Mesothelial cell of epicardium (in vitro differentiated cells): ENCODE data around the gene DDX23. TPM values are rescaled to one million over a fixed set of nuclear protein-coding genes. Genes with fewer than 3 reads are reported as not detected.

Experiments used
- DNase-seq, 2 experiments: peaks; one replicate each; pipeline ENCODE4 v3.0.0; 2021; ENCODE audit warnings: low spot score in 2 of 2; ENCODE audit not compliant: unreplicated experiment in 2 of 2
- H3K27ac Mint-ChIP-seq: 2 replicates; pipeline ENCODE4 v1.8.0; 2021; ENCODE audit warnings: mixed read lengths
- H3K27me3 Mint-ChIP-seq: 2 replicates; pipeline ENCODE4 v1.8.0; 2021; ENCODE audit warnings: low read depth, mixed read lengths
- H3K36me3 Mint-ChIP-seq: 2 replicates; pipeline ENCODE4 v1.8.0; 2021; ENCODE audit warnings: mixed read lengths
- H3K4me1 Mint-ChIP-seq: 2 replicates; pipeline ENCODE4 v1.8.0; 2021; ENCODE audit warnings: mixed read lengths
- H3K4me3 Mint-ChIP-seq: 2 replicates; pipeline ENCODE4 v1.8.0; 2021; ENCODE audit warnings: mild to moderate bottlenecking, moderate library complexity, mixed read lengths
- H3K9me3 Mint-ChIP-seq: 2 replicates; pipeline ENCODE4 v1.8.0; 2021; ENCODE audit warnings: mixed read lengths
- CTCF ChIP-seq: fragments of 200-600 bp; sonication (generic); IDR thresholded peaks from one replicate; pipeline ENCODE4 v1.5.0; 2021; ENCODE audit warnings: antibody characterized with exemption; ENCODE audit not compliant: unreplicated experiment
- total RNA-seq: library from RNA; stranded (reverse); gene quantifications from 3 replicates; pipeline ENCODE4 v1.2.1, GENCODE V29; 2021

Gene DDX23
- total RNA-seq, 1 donor from 2014 or later, result 106 TPM

- Mint-ChIP-seq H3K36me3 (peaks cover 12% of the 10 kb centered on the region), H3K9me3 (no peaks in the 10 kb centered on the region), H3K4me3 (peak overlapping the region; percentile 85), H3K27me3 (no peaks in the 10 kb centered on the region), H3K27ac (peak overlapping the region; percentile 82), H3K4me1 (peaks cover 46% of the 10 kb centered on the region)
- no peak for TF ChIP-seq CTCF
- no peak for DNase-seq
Observed at GRCh38 chr12:48819986-48820725, 31.8 kb downstream of the DDX23 start.

- Mint-ChIP-seq H3K4me3 (peak overlapping the region; percentile 85), H3K27me3 (no peaks in the 10 kb centered on the region), H3K4me1 (peaks cover 47% of the 10 kb centered on the region), H3K9me3 (no peaks in the 10 kb centered on the region), H3K36me3 (peaks cover 3% of the 10 kb centered on the region), H3K27ac (peak overlapping the region; percentile 79)
- no peak for DNase-seq
- TF ChIP-seq CTCF, result no peak
Observed at GRCh38 chr12:48818831-48819590, 33.0 kb downstream of the DDX23 start.

GRCh38 chr12:48817873-48818830 is 33.8 kb downstream of the DDX23 start, which contains the start of gene CACNB3:
TSS of gene CACNB3 (plus strand) at chr12:48818496. CDS start at chr12:48818930, 434 bp downstream.
- Mint-ChIP-seq H3K9me3 (no peaks in the 10 kb centered on the region), H3K27me3 (no peaks in the 10 kb centered on the region), H3K27ac (peak within 1 kb of the TSS; percentile 95), H3K36me3 (no peaks in the 10 kb centered on the region), H3K4me1 (peaks cover 54% of the 10 kb centered on the region), H3K4me3 (peak within 1 kb of the TSS; percentile 85)
- no peak for TF ChIP-seq CTCF
- DNase-seq, result peak; percentile 72 to 82

- no peak for TF ChIP-seq CTCF
- H3K9me3 Mint-ChIP-seq, result no peaks in the 10 kb centered on the region
Observed at GRCh38 chr12:48816143-48816854, 35.7 kb downstream of the DDX23 start.

More at GRCh38 chr12:48816143-48816854, 35.7 kb downstream of the DDX23 start:
- no peaks in the 10 kb centered on the region for H3K27me3 Mint-ChIP-seq
- peaks cover 60% of the 10 kb centered on the region for H3K4me1 Mint-ChIP-seq
- no peaks in the 10 kb centered on the region for H3K36me3 Mint-ChIP-seq
- H3K4me3 Mint-ChIP-seq, result peak overlapping the region; percentile 85
- H3K27ac Mint-ChIP-seq, result peak overlapping the region; percentile 93
- DNase-seq, result no peak
